MCF 10A (cell line): Measurements from ENCODE around the gene MCC. TPM values are rescaled to one million over a fixed set of nuclear protein-coding genes. Genes with fewer than 3 reads are reported as not detected.

ENCODE experiments used
- BruUV-seq: library from RNA; stranded (reverse); fragments of 400-500 nt; replicated peaks from 2 replicates; lab custom pipeline; 2021; lab: Mats Ljungman, UMichigan
- CTCF ChIA-PET: fragments of 300-600 bp; sonication (Branson Sonifier 250); formaldehyde crosslinking; extraction: SDS; loops from one replicate; lab custom pipeline; 2021; ENCODE audit warnings: antibody characterized with exemption, inconsistent platforms; lab: Yijun Ruan, JAX
- POLR2A ChIA-PET: fragments of 300-600, 350-650 bp; sonication (Branson Sonifier 250); formaldehyde crosslinking; extraction: SDS; loops from one replicate; lab custom pipeline; 2020; ENCODE audit warnings: antibody characterized with exemption, inconsistent platforms; lab: Yijun Ruan, JAX
- DNase-seq: peaks from one replicate; pipeline ENCODE4 v3.0.0-alpha.2; 2018; ENCODE audit not compliant: unreplicated experiment
- H3K27ac Mint-ChIP-seq: one replicate; pipeline ENCODE4 v1.8.0; 2022; ENCODE audit warnings: mild to moderate bottlenecking, low read depth, mixed read lengths; ENCODE audit not compliant: unreplicated experiment
- H3K27me3 Mint-ChIP-seq: one replicate; pipeline ENCODE4 v1.8.0; 2022; ENCODE audit warnings: mixed read lengths; ENCODE audit not compliant: insufficient read depth, unreplicated experiment
- H3K36me3 Mint-ChIP-seq: one replicate; pipeline ENCODE4 v1.8.0; 2022; ENCODE audit warnings: mild to moderate bottlenecking, moderate library complexity, mixed read lengths; ENCODE audit not compliant: insufficient read depth, unreplicated experiment
- H3K4me1 Mint-ChIP-seq: one replicate; pipeline ENCODE4 v1.8.0; 2022; ENCODE audit warnings: mixed read lengths; ENCODE audit not compliant: insufficient read depth, unreplicated experiment
- H3K4me3 Mint-ChIP-seq: one replicate; pipeline ENCODE4 v1.8.0; 2022; ENCODE audit warnings: mild to moderate bottlenecking, moderate library complexity, mixed read lengths; ENCODE audit not compliant: unreplicated experiment
- H3K9me3 Mint-ChIP-seq: one replicate; pipeline ENCODE4 v1.8.0; 2022; ENCODE audit warnings: mixed read lengths; ENCODE audit not compliant: unreplicated experiment
- CTCF ChIP-seq: fragments of 200-600 bp; IDR thresholded peaks from one replicate; pipeline ENCODE4 v1.8.0; 2022; ENCODE audit warnings: antibody characterized with exemption, mild to moderate bottlenecking; ENCODE audit not compliant: unreplicated experiment
- intact Hi-C: fragments of 100-400 bp; cut with micrococcal nuclease; formaldehyde crosslinking; loops from 2 replicates; pipeline ENCODE4 v1.14.1; 2022
- total RNA-seq: library from RNA; stranded (reverse); gene quantifications from 2 replicates; pipeline ENCODE4 v1.2.3, GENCODE V29; 2022

The MCC gene
- total RNA-seq, 1 experiment from 2014 or later: 25.3 TPM

GRCh38 chr5:113195251-113195650 lies 293.0 kb downstream of the MCC start:
- intact Hi-C loops: no loop called here
- BruUV-seq: no TSS peak
- no peak for DNase-seq
- no peak for TF ChIP-seq CTCF
- H3K27me3 Mint-ChIP-seq: no peaks in the 10 kb centered on the region
- peaks cover 17% of the 10 kb centered on the region for H3K4me1 Mint-ChIP-seq
- no peak overlapping the region for H3K27ac Mint-ChIP-seq
- peaks cover 28% of the 10 kb centered on the region for H3K36me3 Mint-ChIP-seq
- ChIA-PET POLR2A (no interaction called here), CTCF (no interaction called here)
- H3K9me3 Mint-ChIP-seq: no peaks in the 10 kb centered on the region
- no peak overlapping the region for H3K4me3 Mint-ChIP-seq

- peaks cover 14% of the 10 kb centered on the region for H3K4me1 Mint-ChIP-seq
- H3K27ac Mint-ChIP-seq: no peak overlapping the region
- POLR2A ChIA-PET: no interaction called here
- intact Hi-C loops: no loop called here
- DNase-seq: no peak
- BruUV-seq: no TSS peak
- TF ChIP-seq CTCF: no peak
- H3K27me3 Mint-ChIP-seq: no peaks in the 10 kb centered on the region
- no peak overlapping the region for H3K4me3 Mint-ChIP-seq
- H3K9me3 Mint-ChIP-seq: no peaks in the 10 kb centered on the region
- CTCF ChIA-PET: interaction anchor here (0.6 kb wide), 2 partner anchors 31 to 49 kb away, joined by 3 read pairs; no protein-coding TSS in a partner anchor
- H3K36me3 Mint-ChIP-seq: peaks cover 30% of the 10 kb centered on the region
Measured at GRCh38 chr5:113194591-113194990, 293.7 kb downstream of the MCC start.

GRCh38 chr5:113194125-113194524 lies 294.1 kb downstream of the MCC start:
- no peak for TF ChIP-seq CTCF
- no TSS peak for BruUV-seq
- Mint-ChIP-seq H3K4me1 (peaks cover 13% of the 10 kb centered on the region), H3K4me3 (no peak overlapping the region), H3K27ac (no peak overlapping the region), H3K36me3 (peaks cover 34% of the 10 kb centered on the region), H3K27me3 (no peaks in the 10 kb centered on the region), H3K9me3 (no peaks in the 10 kb centered on the region)
- ChIA-PET POLR2A (interaction anchor here (0.9 kb wide), 1 partner anchor 33 kb away, joined by 3 read pairs; no protein-coding TSS in a partner anchor), CTCF (interaction anchor here (0.6 kb wide), 2 partner anchors 31 to 48 kb away, joined by 3 read pairs; no protein-coding TSS in a partner anchor)
- intact Hi-C loops: no loop called here
- no peak for DNase-seq

- DNase-seq: no peak
- CTCF ChIA-PET: interaction anchor here (0.6 to 1.5 kb wide), 2 partner anchors 47 to 101 kb away, joined by 3 read pairs; no protein-coding TSS in a partner anchor
- Mint-ChIP-seq H3K4me3 (no peak overlapping the region), H3K36me3 (peaks cover 35% of the 10 kb centered on the region), H3K9me3 (no peaks in the 10 kb centered on the region), H3K4me1 (peaks cover 13% of the 10 kb centered on the region), H3K27me3 (no peaks in the 10 kb centered on the region), H3K27ac (no peak overlapping the region)
- POLR2A ChIA-PET: interaction anchor here (0.9 to 1.4 kb wide), 2 partner anchors 27 to 32 kb away, joined by 3 read pairs; no protein-coding TSS in a partner anchor
- no TSS peak for BruUV-seq
- intact Hi-C loops: no loop called here
- no peak for TF ChIP-seq CTCF
Measured at GRCh38 chr5:113193311-113193978, 294.8 kb downstream of the MCC start.
